Endometrium (tissue), 2 donors: ENCODE measurements around the gene SFTPA2.
"Not testable (repeated sequence)": the region's sequence is repeated elsewhere in the genome, so short reads cannot be mapped to it uniquely, and the experiment has no call there.

ENCODE experiments used
- FAIRE-seq: peaks from 2 replicates; lab custom pipeline; 2012; peaks lifted over from hg19 to GRCh38; lab: Jason Lieb, UNC
- donor health status: control.
- donor health status: control.

Gene SFTPA2

GRCh38 chr10:79556961-79557360, 3.2 kb downstream of the SFTPA2 start:
- not testable (repeated sequence) for FAIRE-seq

- no peak for FAIRE-seq
These were observed 4.6 kb downstream of the SFTPA2 start for GRCh38 chr10:79555354-79556309.

- no peak for FAIRE-seq
These were observed 8.1 kb downstream of the SFTPA2 start for GRCh38 chr10:79552143-79552542.

GRCh38 chr10:79547973-79548372, 12.2 kb downstream of the SFTPA2 start:
- no peak for FAIRE-seq

GRCh38 chr10:79547128-79547527, 13.1 kb downstream of the SFTPA2 start:
- not testable (repeated sequence) for FAIRE-seq

GRCh38 chr10:79544926-79545659, 15.1 kb downstream of the SFTPA2 start:
- FAIRE-seq, result not testable (repeated sequence)

- FAIRE-seq, result not testable (repeated sequence)
These were observed 15.8 kb downstream of the SFTPA2 start for GRCh38 chr10:79544408-79544807.

GRCh38 chr10:79542626-79543025, 17.6 kb downstream of the SFTPA2 start:
- no peak for FAIRE-seq

- not testable (repeated sequence) for FAIRE-seq
These were observed 19.3 kb downstream of the SFTPA2 start for GRCh38 chr10:79540930-79541329.

- not testable (repeated sequence) for FAIRE-seq
These were observed 21.9 kb downstream of the SFTPA2 start for GRCh38 chr10:79538311-79538710.

GRCh38 chr10:79533903-79534175, 26.4 kb downstream of the SFTPA2 start:
- FAIRE-seq, result not testable (repeated sequence)

GRCh38 chr10:79533142-79533902, 26.9 kb downstream of the SFTPA2 start:
- FAIRE-seq, result not testable (repeated sequence)

GRCh38 chr10:79528261-79528660, 31.9 kb downstream of the SFTPA2 start:
- FAIRE-seq, result peak; percentile 26

- FAIRE-seq, result not testable (repeated sequence)
These were observed 35.0 kb downstream of the SFTPA2 start for GRCh38 chr10:79525049-79525710.

GRCh38 chr10:79523157-79523853, 36.9 kb downstream of the SFTPA2 start:
- FAIRE-seq, result not testable (repeated sequence)

GRCh38 chr10:79522464-79522863, 37.7 kb downstream of the SFTPA2 start:
- not testable (repeated sequence) for FAIRE-seq

GRCh38 chr10:79521751-79522150, 38.5 kb downstream of the SFTPA2 start:
- not testable (repeated sequence) for FAIRE-seq

- FAIRE-seq, result not testable (repeated sequence)
These were observed 42.6 kb downstream of the SFTPA2 start for GRCh38 chr10:79517567-79517966.

- FAIRE-seq, result not testable (repeated sequence)
These were observed 43.5 kb downstream of the SFTPA2 start for GRCh38 chr10:79516532-79517205.

GRCh38 chr10:79511891-79512583, 48.2 kb downstream of the SFTPA2 start, which contains the start of gene EIF5AL1:
EIF5AL1 (plus strand) TSS chr10:79512533; CDS start chr10:79512650, 117 bp downstream.
- not testable (repeated sequence) for FAIRE-seq
